Lower leg skin (tissue), 3 donors: ENCODE measurements around the gene ITGA3.

Experiments used
- POLR2A ChIP-seq, 2 donors: fragments of 450-650 bp; IDR thresholded peaks; one replicate each; pipeline ENCODE4 v1.6.1; 2016 to 2017; ENCODE audit warnings: antibody characterized with exemption in 2 of 2, mild to moderate bottlenecking in 1 of 2, moderate library complexity in 1 of 2
- TF ChIP-seq, protein P1 (sequence below), 3 donors: fragments of 450-650 bp; IDR thresholded peaks; one replicate each; pipeline ENCODE4 v1.5.1; 2016; ENCODE audit warnings: antibody characterized with exemption in 3 of 3, mild to moderate bottlenecking in 3 of 3, moderate library complexity in 2 of 3

DNA sequence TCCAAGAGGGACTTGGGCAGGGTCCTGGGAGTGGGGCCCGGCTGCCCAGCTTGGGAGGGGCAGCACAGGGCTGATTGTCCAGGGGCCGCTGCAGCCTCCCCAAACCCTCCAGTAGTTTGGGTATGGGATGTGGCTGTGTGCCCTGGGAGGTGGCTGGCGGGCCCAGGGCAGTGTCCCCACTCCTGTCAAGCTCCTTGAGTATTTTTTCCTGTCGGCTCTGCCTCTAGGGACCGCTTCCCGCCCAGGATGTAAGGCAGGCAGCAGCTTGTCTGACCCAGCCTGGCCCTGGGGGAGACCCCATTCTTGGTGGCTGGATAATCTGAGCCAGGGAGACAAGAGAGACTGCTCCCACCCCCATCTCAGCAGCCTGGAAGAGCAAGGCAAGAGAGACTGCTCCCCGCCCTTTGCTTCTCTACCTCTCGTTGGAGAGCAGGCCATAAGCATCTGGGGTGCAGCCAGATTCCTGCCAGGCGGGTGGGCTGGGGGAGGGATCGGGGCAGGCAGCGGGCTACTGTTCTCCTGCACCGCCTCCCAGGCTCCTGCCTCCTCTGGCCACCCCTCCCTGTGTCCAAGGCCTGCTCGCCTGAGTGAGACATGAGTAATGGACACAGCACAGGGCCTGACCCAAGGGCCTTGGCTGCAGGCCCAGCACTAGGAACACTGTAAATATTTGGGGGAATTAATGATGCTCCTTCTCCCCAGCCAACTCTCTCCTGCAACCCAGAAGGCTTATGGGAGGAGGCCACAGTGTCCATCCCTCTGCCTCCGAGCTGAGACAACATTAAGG is 18.4 kb upstream of the ITGA3 start:
- TF ChIP-seq, protein P1, sequence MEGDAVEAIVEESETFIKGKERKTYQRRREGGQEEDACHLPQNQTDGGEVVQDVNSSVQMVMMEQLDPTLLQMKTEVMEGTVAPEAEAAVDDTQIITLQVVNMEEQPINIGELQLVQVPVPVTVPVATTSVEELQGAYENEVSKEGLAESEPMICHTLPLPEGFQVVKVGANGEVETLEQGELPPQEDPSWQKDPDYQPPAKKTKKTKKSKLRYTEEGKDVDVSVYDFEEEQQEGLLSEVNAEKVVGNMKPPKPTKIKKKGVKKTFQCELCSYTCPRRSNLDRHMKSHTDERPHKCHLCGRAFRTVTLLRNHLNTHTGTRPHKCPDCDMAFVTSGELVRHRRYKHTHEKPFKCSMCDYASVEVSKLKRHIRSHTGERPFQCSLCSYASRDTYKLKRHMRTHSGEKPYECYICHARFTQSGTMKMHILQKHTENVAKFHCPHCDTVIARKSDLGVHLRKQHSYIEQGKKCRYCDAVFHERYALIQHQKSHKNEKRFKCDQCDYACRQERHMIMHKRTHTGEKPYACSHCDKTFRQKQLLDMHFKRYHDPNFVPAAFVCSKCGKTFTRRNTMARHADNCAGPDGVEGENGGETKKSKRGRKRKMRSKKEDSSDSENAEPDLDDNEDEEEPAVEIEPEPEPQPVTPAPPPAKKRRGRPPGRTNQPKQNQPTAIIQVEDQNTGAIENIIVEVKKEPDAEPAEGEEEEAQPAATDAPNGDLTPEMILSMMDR (IDR thresholded peaks at IDR 0.05) = no peak
- no peak for TF ChIP-seq POLR2A (IDR thresholded peaks at IDR 0.05)
